ENCODE measurements around the gene FAM89A. TPM values are rescaled to one million over a fixed set of nuclear protein-coding genes. Genes with fewer than 3 reads are reported as not detected.
"Not testable (repeated sequence)": the region's sequence is repeated elsewhere in the genome, so short reads cannot be mapped to it uniquely, and the experiment has no call there.

Gene FAM89A
- total and polyA plus RNA-seq, 2 experiments from 2014 or later = 13.0 to 24.7 TPM

GRCh38 chr1:231049121-231049979 is 9.3 kb upstream of the FAM89A start:
- TF ChIP-seq CTCF (IDR thresholded peaks at IDR 0.05; ENCODE audit: low read depth, low read length) = no peak
- Histone ChIP-seq H3K4me1 (ENCODE audit: low read depth) (no peaks in the 10 kb centered on the region), H3K9me3 (ENCODE audit: low read depth) (no peaks in the 10 kb centered on the region), H3K27me3 (peaks cover 5% of the 10 kb centered on the region), H3K27ac (no peak overlapping the region), H3K36me3 (no peaks in the 10 kb centered on the region), H3K4me3 (no peak overlapping the region)
- DNase-seq (ENCODE audit: low read depth in 1 of 2, low spot score in 1 of 2) = no peak

- H3K4me1 ChIP-seq (ENCODE audit: low read depth); H3K36me3 ChIP-seq; H3K27ac ChIP-seq; DNase-seq (ENCODE audit: low read depth in 1 of 2, low spot score in 1 of 2); H3K27me3 ChIP-seq; H3K9me3 ChIP-seq (ENCODE audit: low read depth); H3K4me3 ChIP-seq: not testable (repeated sequence)
Observed at GRCh38 chr1:231048419-231048818, 8.4 kb upstream of the FAM89A start.

- not testable (repeated sequence) for H3K4me3 ChIP-seq; H3K36me3 ChIP-seq; H3K27ac ChIP-seq; H3K9me3 ChIP-seq (ENCODE audit: low read depth); H3K27me3 ChIP-seq; DNase-seq (ENCODE audit: low read depth in 1 of 2, low spot score in 1 of 2); H3K4me1 ChIP-seq (ENCODE audit: low read depth)
Observed at GRCh38 chr1:231047529-231047928, 7.5 kb upstream of the FAM89A start.

DNA sequence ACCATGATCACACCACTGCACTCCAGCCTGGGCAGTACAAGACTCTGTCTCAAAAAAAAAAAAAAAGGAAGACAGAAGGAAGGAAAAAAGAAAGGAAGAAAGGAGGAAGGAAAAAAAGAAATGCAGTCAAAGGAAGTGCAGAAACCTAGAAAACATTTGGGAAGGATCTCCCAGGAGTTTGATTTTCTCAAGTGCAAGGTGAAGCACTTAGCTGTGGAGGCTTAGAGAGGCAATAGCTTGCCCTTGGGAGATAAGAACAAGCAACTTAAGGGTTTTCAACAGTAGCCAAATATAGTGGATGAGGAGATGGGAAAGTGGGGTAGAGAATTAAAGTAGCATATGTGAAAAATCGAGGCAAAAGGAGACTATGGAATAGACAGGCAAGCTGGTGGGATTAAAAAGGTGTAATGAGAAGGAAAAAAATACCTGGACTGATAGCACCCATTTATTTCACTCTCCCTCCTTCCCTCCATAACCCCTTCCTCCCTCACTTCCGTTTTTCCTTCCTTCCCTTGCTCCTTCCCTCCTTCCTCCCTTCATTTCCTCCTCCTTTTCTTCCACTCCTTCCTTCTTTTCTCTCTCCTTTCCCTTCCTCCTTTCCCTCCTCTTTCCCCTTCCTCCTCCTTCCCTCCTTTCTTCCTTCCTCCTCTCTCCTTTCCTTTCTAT is 6.8 kb upstream of the FAM89A start:
- TF ChIP-seq CTCF (IDR thresholded peaks at IDR 0.05; ENCODE audit: low read depth, low read length) = no peak
- Histone ChIP-seq H3K4me3 (no peak overlapping the region), H3K27me3 (peaks cover 5% of the 10 kb centered on the region), H3K9me3 (ENCODE audit: low read depth) (no peaks in the 10 kb centered on the region), H3K36me3 (no peaks in the 10 kb centered on the region), H3K4me1 (ENCODE audit: low read depth) (no peaks in the 10 kb centered on the region), H3K27ac (no peak overlapping the region)
- DNase-seq (ENCODE audit: low read depth in 1 of 2, low spot score in 1 of 2) = no peak

DNA sequence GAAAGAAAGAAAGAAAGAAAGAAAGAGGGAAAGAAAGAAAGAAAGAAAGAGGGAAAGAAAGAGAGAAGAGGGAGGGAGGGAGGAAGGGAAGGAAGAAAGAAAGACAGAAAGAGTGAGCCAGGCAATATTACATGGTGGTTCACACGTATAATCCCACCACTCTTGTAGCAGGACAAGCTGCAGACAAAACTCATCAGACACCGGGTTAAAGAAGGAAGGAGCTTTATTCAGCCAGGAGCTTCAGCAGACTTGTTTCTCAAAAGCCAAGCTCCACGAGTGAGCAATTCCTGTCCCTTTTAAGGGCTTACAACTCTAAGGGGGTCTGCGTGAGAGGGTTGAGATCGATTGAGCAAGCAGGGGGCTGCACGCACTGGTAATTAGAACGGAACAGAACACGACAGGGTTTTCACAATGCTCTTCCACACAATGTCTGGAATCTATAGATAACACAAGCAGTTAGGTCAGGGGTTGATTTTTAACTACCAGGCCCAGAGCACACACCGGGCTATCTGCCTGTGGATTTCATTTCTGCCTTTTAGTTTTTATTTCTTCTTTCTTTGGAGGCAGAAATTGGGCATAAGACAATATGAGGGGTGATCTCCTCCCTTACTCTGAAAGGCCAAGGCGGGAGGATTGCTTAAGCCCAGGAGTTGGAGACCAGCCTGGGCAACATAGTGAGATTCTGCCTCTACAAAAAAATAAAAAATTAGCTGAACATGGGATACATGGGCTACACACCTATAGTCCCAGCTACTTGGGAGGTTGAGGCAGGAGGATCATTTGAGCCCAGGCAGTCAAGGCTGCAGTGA is 6.1 kb upstream of the FAM89A start:
- not testable (repeated sequence) for H3K36me3 ChIP-seq; H3K9me3 ChIP-seq (ENCODE audit: low read depth); H3K27me3 ChIP-seq; H3K27ac ChIP-seq; H3K4me1 ChIP-seq (ENCODE audit: low read depth); H3K4me3 ChIP-seq; DNase-seq (ENCODE audit: low read depth in 1 of 2, low spot score in 1 of 2)

GRCh38 chr1:231045286-231045685 is 5.2 kb upstream of the FAM89A start:
- H3K4me3 ChIP-seq = no peak overlapping the region
- no peak overlapping the region for H3K27ac ChIP-seq
- no peaks in the 10 kb centered on the region for H3K4me1 ChIP-seq (ENCODE audit: low read depth)
- H3K27me3 ChIP-seq = peaks cover 5% of the 10 kb centered on the region
- no peaks in the 10 kb centered on the region for H3K9me3 ChIP-seq (ENCODE audit: low read depth)
- TF ChIP-seq CTCF (IDR thresholded peaks at IDR 0.05; ENCODE audit: low read depth, low read length) = no peak
- no peaks in the 10 kb centered on the region for H3K36me3 ChIP-seq
- no peak for DNase-seq (ENCODE audit: low read depth in 1 of 2, low spot score in 1 of 2)

Measured in cardiac muscle cell (in vitro differentiated cells and primary cell).